Ovary (tissue), 9 donors: ENCODE data around the gene FAM209A. TPM values are rescaled to one million over a fixed set of nuclear protein-coding genes. Genes with fewer than 3 reads are reported as not detected.
"Not testable (repeated sequence)": the region's sequence is repeated elsewhere in the genome, so short reads cannot be mapped to it uniquely, and the experiment has no call there.

Experiments
- DNase-seq, 5 donors: peaks; one replicate each; pipeline ENCODE4 v3.0.0-alpha.2; 2019 to 2020
- H3K27ac ChIP-seq, 2 donors: fragments of 200-600 bp; one replicate each; pipeline versions ENCODE4 v1.5.1 to v1.8.0; 2019 to 2022
- H3K27me3 ChIP-seq: fragments of 200-600 bp; one replicate; pipeline ENCODE4 v1.8.0; 2022
- H3K36me3 ChIP-seq: fragments of 200-600 bp; sonication (generic); one replicate; pipeline ENCODE4 v1.5.1; 2019
- H3K4me1 ChIP-seq: one replicate; pipeline ENCODE4 v1.8.1; 2013; ENCODE audit warnings: mild to moderate bottlenecking, moderate library complexity; ENCODE audit not compliant: insufficient read depth
- H3K4me3 ChIP-seq: fragments of 200-600 bp; sonication (generic); one replicate; pipeline ENCODE4 v1.5.1; 2017
- H3K9me3 ChIP-seq, 2 donors: fragments of 200-600 bp in 1 of 2; sonication (generic) in 1 of 2; one replicate each; pipeline versions ENCODE4 v1.5.1 to v1.8.1; 2013 to 2019; ENCODE audit warnings: mild to moderate bottlenecking in 1 of 2, moderate library complexity in 1 of 2
- CTCF ChIP-seq, 3 donors: fragments of 450-650 bp in 2 of 3; fragments of 200-600 bp in 1 of 3; IDR thresholded peaks; one replicate each; pipeline versions ENCODE4 v1.5.1 to v1.8.0; 2016 to 2022; ENCODE audit warnings: antibody characterized with exemption in 3 of 3, mild to moderate bottlenecking in 1 of 3
- EP300 ChIP-seq: sonication (generic); formaldehyde crosslinking; IDR thresholded peaks from one replicate; pipeline ENCODE4 v1.6.1; 2017; ENCODE audit warnings: antibody characterized with exemption
- POLR2A ChIP-seq: fragments of 450-650 bp; IDR thresholded peaks from one replicate; pipeline ENCODE4 v1.6.1; 2017; ENCODE audit warnings: antibody characterized with exemption, mild to moderate bottlenecking, moderate library complexity
- WGBS, 3 donors: extraction: QIAGEN DNeasy Blood & Tissue Kit in 1 of 3; methylation state at CpG; one replicate each; pipeline versions ENCODE4 v1.1.5 to v1.1.7; 2013 to 2017; 5-methylcytosine and 5-hydroxymethylcytosine counted together
- intact Hi-C, 4 donors: fragments of 100-400 bp; cut with DNase I; formaldehyde crosslinking; loops; one replicate each; pipeline versions ENCODE4 v1.11.0 to v1.15.1; 2022 to 2023
- polyA plus RNA-seq, 2 donors: library from polyadenylated mRNA; stranded (reverse); fragments of 200-250 nt in 1 of 2; fragments of 350-450 nt in 1 of 2; fragmentation: Illumina TruSeq in 1 of 2; extraction: RNeasy Lipid Tissue Mini Kit (QIAGEN cat#74804) in 1 of 2; gene quantifications; one replicate each; pipeline ENCODE4 v1.2.3, GENCODE V29; 2013 to 2014
- total RNA-seq, 7 donors: library from RNA; depleted of rRNA in 2 of 7; stranded (reverse); fragments of >200 nt in 2 of 7; fragmentation: NEBNext Ultra II Directional in 3 of 7; extraction: Animal tissue kit (Norgen Biotek cat#: 25700) in 3 of 7; gene quantifications; one replicate each; pipeline versions ENCODE4 v1.1.0 to v1.2.4, GENCODE V29; 2016 to 2023
- donor health status: DM: no; HTN: no; CAD: no; lungs with moderate emphysema.
- donor health status: DM: no; HTN: no; CAD: no.
- donor health status: Bipolar disorder and iron deficiency.
- donor health status: DM: yes; HTN: yes; CAD: no.
- donor health status: DM: no; HTN: no; CAD: no.
- donor health status: DM: yes; HTN: yes; CAD: no.

The FAM209A gene
- total and polyA plus RNA-seq, 9 donors = 0.18 to 0.27 TPM; not detected in 7

- Histone ChIP-seq H3K36me3 (peaks cover 3% of the 10 kb centered on the region), H3K27ac (no peak overlapping the region), H3K27me3 (no peaks in the 10 kb centered on the region), H3K4me3 (no peak overlapping the region), H3K9me3 (peaks cover 0 to 14% of the 10 kb centered on the region in 2 donors), H3K4me1 (no peaks in the 10 kb centered on the region)
- TF ChIP-seq CTCF (IDR thresholded peaks at IDR 0.05) = no peak
- no peak for TF ChIP-seq POLR2A
- TF ChIP-seq EP300 = no peak
- intact Hi-C loops = no loop called here
- DNase-seq = no peak
- WGBS, 3 donors = 83 to 90% (median 88%) methylated on average over 6 of the region's 6 CpGs
Observed at GRCh38 chr20:56522311-56522710, 2.2 kb upstream of the FAM209A start.

DNA sequence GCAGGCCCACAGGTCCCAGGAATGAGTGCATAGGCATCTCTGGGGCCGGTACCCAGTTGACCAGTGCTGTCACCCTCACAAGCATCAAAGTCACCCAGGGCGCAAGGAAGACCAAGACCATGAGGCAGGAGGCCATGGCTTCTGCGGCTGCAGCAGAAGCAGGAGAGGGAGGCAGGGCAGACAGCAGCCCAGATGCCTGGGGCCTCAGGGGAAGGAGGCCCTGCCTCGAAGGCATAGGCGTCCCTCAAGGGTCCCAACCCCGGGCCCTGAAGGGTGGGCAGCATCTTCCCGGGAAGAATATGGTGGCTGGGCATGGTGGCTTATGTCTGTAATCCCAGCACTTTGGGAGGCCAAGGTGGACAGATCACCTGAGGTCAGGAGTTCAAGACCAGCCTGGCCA, 3.0 kb downstream of the FAM209A start:
- 91 to 96% (median 96%) methylated on average over 7 of the region's 7 CpGs for WGBS, 3 donors
- DNase-seq = no peak
- H3K27ac ChIP-seq = no peak overlapping the region
- no peaks in the 10 kb centered on the region for H3K36me3 ChIP-seq
- H3K4me3 ChIP-seq = no peak overlapping the region
- TF ChIP-seq CTCF (IDR thresholded peaks at IDR 0.05) = no peak
- no peak for TF ChIP-seq POLR2A
- TF ChIP-seq EP300 = no peak
- no peaks in the 10 kb centered on the region for H3K4me1 ChIP-seq
- intact Hi-C loops = no loop called here
- H3K9me3 ChIP-seq = no peaks in the 10 kb centered on the region
- H3K27me3 ChIP-seq = no peaks in the 10 kb centered on the region

DNA sequence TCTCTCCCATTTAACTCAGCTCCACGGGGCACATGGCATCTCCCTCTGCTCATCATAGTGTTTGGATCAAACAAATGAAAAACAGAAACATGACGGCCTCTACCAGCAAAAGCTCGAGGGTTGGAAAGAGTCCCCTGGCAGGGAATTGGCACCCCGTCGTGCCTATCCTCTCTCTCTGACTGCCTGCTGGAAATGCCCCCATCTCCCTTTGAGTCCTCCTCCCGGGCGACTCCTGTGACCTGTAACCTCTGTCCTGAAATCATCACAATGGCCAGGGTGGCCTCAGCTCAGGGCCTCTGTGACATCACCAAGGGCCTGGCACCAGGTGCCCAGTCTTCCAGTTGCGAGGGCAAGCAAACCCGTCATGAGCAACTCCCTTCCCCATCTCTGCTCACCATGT, 8.4 kb downstream of the FAM209A start, which contains the start of gene FAM209B:
Gene FAM209B (plus strand): TSS at position 301 of the 400 bp plus-strand sequence. CDS start 96 bp downstream, at position 397.
- H3K36me3 ChIP-seq, H3K4me3 ChIP-seq, H3K9me3 ChIP-seq, H3K27ac ChIP-seq, H3K4me1 ChIP-seq, intact Hi-C loops, DNase-seq, H3K27me3 ChIP-seq: not testable (repeated sequence)
- 84 to 89% (median 88%) methylated on average over 9 of the region's 9 CpGs for WGBS, 3 donors

GRCh38 chr20:56537997-56538396, 13.5 kb downstream of the FAM209A start:
- peak; percentile 33 to 52 (median 48) for DNase-seq
- intact Hi-C loops = no loop called here
- Histone ChIP-seq H3K4me1 (peaks cover 2% of the 10 kb centered on the region), H3K9me3 (no peaks in the 10 kb centered on the region), H3K27me3 (no peaks in the 10 kb centered on the region), H3K4me3 (no peak overlapping the region), H3K27ac (no peak overlapping the region), H3K36me3 (no peaks in the 10 kb centered on the region)
- no peak for TF ChIP-seq EP300
- no peak for TF ChIP-seq POLR2A
- no peak for TF ChIP-seq CTCF (IDR thresholded peaks at IDR 0.05)
- WGBS, 3 donors = 1 to 10% (median 3%) methylated on average over 3 of the region's 3 CpGs

DNA sequence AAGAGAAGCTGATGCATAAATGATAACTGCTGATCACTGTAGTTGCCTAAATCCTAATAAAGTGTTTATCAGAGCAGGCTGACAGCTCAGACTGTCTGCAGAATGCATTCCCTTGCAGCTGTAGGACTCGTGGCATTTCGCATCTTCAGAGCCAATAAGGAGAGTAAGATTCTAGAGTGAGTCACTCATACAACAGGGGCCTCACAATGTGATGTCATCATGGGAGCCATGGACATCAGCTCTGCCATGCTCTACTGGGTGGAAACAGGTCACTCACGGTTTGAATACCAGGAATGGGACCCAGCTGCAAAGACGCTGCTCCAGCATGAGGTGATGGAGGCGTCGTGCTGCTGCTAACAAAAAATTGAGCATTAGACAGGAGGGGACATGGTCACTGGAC, 15.9 kb downstream of the FAM209A start:
- DNase-seq = no peak
- WGBS, 3 donors = 82 to 87% (median 85%) methylated on average over 6 of the region's 6 CpGs
- H3K4me1 ChIP-seq = peaks cover 2% of the 10 kb centered on the region
- H3K36me3 ChIP-seq = no peaks in the 10 kb centered on the region
- intact Hi-C loops = loop anchor here in 1 of 4 donors (10.0 kb wide), 1 partner anchor 784 kb away; the partner anchor contains the start of gene SPO11
- H3K27ac ChIP-seq = no peak overlapping the region
- H3K9me3 ChIP-seq = no peaks in the 10 kb centered on the region
- no peaks in the 10 kb centered on the region for H3K27me3 ChIP-seq
- no peak overlapping the region for H3K4me3 ChIP-seq
- TF ChIP-seq CTCF (IDR thresholded peaks at IDR 0.05) = no peak
- no peak for TF ChIP-seq POLR2A
- no peak for TF ChIP-seq EP300
